Measurements from ENCODE around the gene PLA2G6.
A peak's percentile ranks its signal among the peaks of the same experiment; 100 is the strongest.

PLA2G6 gene

GRCh38 chr22:38214302-38215056, 32.8 kb upstream of the PLA2G6 start:
- peak; percentile 90 for DNase-seq

- DNase-seq = no peak
These were observed 32.3 kb upstream of the PLA2G6 start for GRCh38 chr22:38213990-38214301.

- DNase-seq = no peak
These were observed 31.8 kb upstream of the PLA2G6 start for GRCh38 chr22:38213319-38213989.

GRCh38 chr22:38212442-38212841, 30.8 kb upstream of the PLA2G6 start:
- DNase-seq = no peak

- no peak for DNase-seq
These were observed 29.9 kb upstream of the PLA2G6 start for GRCh38 chr22:38211556-38211955.

- no peak for DNase-seq
These were observed 26.9 kb upstream of the PLA2G6 start for GRCh38 chr22:38208551-38208968.

- DNase-seq = no peak
These were observed 26.3 kb upstream of the PLA2G6 start for GRCh38 chr22:38207898-38208432.

GRCh38 chr22:38205261-38206128, 23.9 kb upstream of the PLA2G6 start:
- no peak for DNase-seq

GRCh38 chr22:38204784-38205183, 23.2 kb upstream of the PLA2G6 start:
- DNase-seq = no peak

- DNase-seq = no peak
These were observed 22.4 kb upstream of the PLA2G6 start for GRCh38 chr22:38203855-38204514.

- DNase-seq = peak; percentile 42
These were observed 21.6 kb upstream of the PLA2G6 start for GRCh38 chr22:38203090-38203810.

GRCh38 chr22:38202437-38203089, 20.9 kb upstream of the PLA2G6 start:
- peak; percentile 70 for DNase-seq

- peak; percentile 93 for DNase-seq
These were observed 20.2 kb upstream of the PLA2G6 start, which contains the start of gene MAFF for GRCh38 chr22:38201711-38202436. Gene MAFF (plus strand): TSS chr22:38201994. CDS start chr22:38213854, 11,860 bp downstream.

GRCh38 chr22:38201371-38201710, 19.7 kb upstream of the PLA2G6 start:
- DNase-seq = no peak

- no peak for DNase-seq
These were observed 18.4 kb upstream of the PLA2G6 start for GRCh38 chr22:38199826-38200559.

GRCh38 chr22:38196791-38197419, 15.3 kb upstream of the PLA2G6 start:
- no peak for DNase-seq

GRCh38 chr22:38193580-38193979, 11.9 kb upstream of the PLA2G6 start:
- no peak for DNase-seq

- DNase-seq = no peak
These were observed 10.8 kb upstream of the PLA2G6 start for GRCh38 chr22:38192475-38192863.

- DNase-seq = no peak
These were observed 10.3 kb upstream of the PLA2G6 start for GRCh38 chr22:38191731-38192474.
